B cell (primary cell): ENCODE results near the gene TANC1. TPM values are rescaled to one million over a fixed set of nuclear protein-coding genes. Genes with fewer than 3 reads are reported as not detected.

Experiments
- ATAC-seq: fragments of 200-7000 bp; cut with Tn5 transposase; one replicate; pipeline ENCODE4 v1.10.0; 2021; ENCODE audit warnings: low read depth, mild to moderate bottlenecking, moderate number of reproducible peaks, moderate library complexity
- CTCF ChIA-PET: fragments of 350-600 bp; sonication (Branson Sonifier 250); formaldehyde crosslinking; loops from one replicate; lab custom pipeline; 2021; ENCODE audit warnings: antibody characterized with exemption, inconsistent platforms; lab: Charles Lee
- POLR2A ChIA-PET: fragments of 350-600 bp; sonication (Branson Sonifier 250); formaldehyde crosslinking; loops from one replicate; lab custom pipeline; 2021; ENCODE audit warnings: antibody characterized with exemption; lab: Charles Lee
- DNase-seq: peaks from one replicate; pipeline ENCODE4 v3.0.0; 2013
- H2AFZ ChIP-seq: 2 replicates; pipeline ENCODE4 v1.6.1; 2012; ENCODE audit warnings: mild to moderate bottlenecking, low read depth, low read length; ENCODE audit not compliant: insufficient read depth, poor library complexity, severe bottlenecking
- H3K27ac ChIP-seq, 2 donors: 1 replicate in 1 of 2; 2 replicates in 1 of 2; pipeline ENCODE4 v1.5.1; 2012 to 2013; ENCODE audit warnings: low read length in 2 of 2, mild to moderate bottlenecking in 2 of 2, moderate library complexity in 1 of 2
- H3K27me3 ChIP-seq, 4 experiments: fragments of 200-600 bp in 1 of 4; sonication (generic) in 1 of 4; replicated peaks in 1 of 4; 1 replicate in 2 of 4; 2 replicates in 2 of 4; pipeline versions ENCODE4 v1.6.1 to v1.7.0; 2013 to 2016; ENCODE audit warnings: low read length in 3 of 4, mild to moderate bottlenecking in 2 of 4, mixed read lengths in 1 of 4, moderate library complexity in 1 of 4; ENCODE audit not compliant: insufficient read depth in 4 of 4, control insufficient read depth in 3 of 4; ENCODE audit errors: control extremely low read depth in 1 of 4
- H3K36me3 ChIP-seq, 2 experiments: replicated peaks in 1 of 2; 1 replicate in 1 of 2; 2 replicates in 1 of 2; pipeline versions ENCODE4 v1.6.1 to v1.7.1; 2013; ENCODE audit warnings: low read length in 1 of 2; ENCODE audit not compliant: insufficient read depth in 2 of 2, control insufficient read depth in 1 of 2; ENCODE audit errors: control extremely low read depth in 1 of 2, extremely low read depth in 1 of 2
- H3K4me1 ChIP-seq, 2 donors: fragments of 200-600 bp in 1 of 2; sonication (generic) in 1 of 2; 1 replicate in 1 of 2; 2 replicates in 1 of 2; pipeline versions ENCODE4 v1.5.1 to v1.6.1; 2013 to 2017; ENCODE audit warnings: low read length in 2 of 2; ENCODE audit not compliant: control insufficient read depth in 2 of 2, insufficient read depth in 2 of 2
- H3K4me2 ChIP-seq: replicated peaks from 2 replicates; pipeline ENCODE3; 2012; ENCODE audit warnings: mild to moderate bottlenecking, low read depth, low read length; ENCODE audit not compliant: poor library complexity, severe bottlenecking
- H3K4me3 ChIP-seq, 5 experiments: fragments of 200-600 bp in 1 of 5; sonication (generic) in 1 of 5; 1 replicate in 3 of 5; 2 replicates in 2 of 5; pipeline versions ENCODE4 v1.5.1 to v1.7.0; 2011 to 2016; ENCODE audit warnings: low read length in 4 of 5, mild to moderate bottlenecking in 4 of 5, low read depth in 2 of 5, control low read depth in 1 of 5, moderate library complexity in 1 of 5; ENCODE audit not compliant: insufficient read depth in 1 of 5; ENCODE audit errors: control extremely low read depth in 1 of 5, extremely low read depth in 1 of 5
- H3K79me2 ChIP-seq: fragments of 200-600 bp; sonication (generic); one replicate; pipeline ENCODE4 v1.6.0; 2016; ENCODE audit warnings: low read length; ENCODE audit not compliant: control insufficient read depth, insufficient read depth
- H3K9ac ChIP-seq: fragments of 200-600 bp; sonication (generic); 2 replicates; pipeline ENCODE4 v1.6.1; 2017; ENCODE audit warnings: mild to moderate bottlenecking, low read length, moderate library complexity
- H3K9me3 ChIP-seq, 3 donors: one replicate each; pipeline versions ENCODE4 v1.6.1 to v1.7.1; 2013; ENCODE audit warnings: low read length in 2 of 3; ENCODE audit not compliant: control insufficient read depth in 2 of 3, insufficient read depth in 1 of 3; ENCODE audit errors: control extremely low read depth in 1 of 3
- H4K20me1 ChIP-seq: 2 replicates; pipeline ENCODE4 v1.6.0; 2012; ENCODE audit warnings: mild to moderate bottlenecking, low read length; ENCODE audit not compliant: insufficient read depth, control insufficient read depth, poor library complexity, severe bottlenecking
- H3K27ac Mint-ChIP-seq: one replicate; pipeline ENCODE4 v1.8.0; 2021; ENCODE audit warnings: mixed read lengths
- H3K27me3 Mint-ChIP-seq: one replicate; pipeline ENCODE4 v1.8.0; 2021; ENCODE audit warnings: mixed read lengths
- H3K4me1 Mint-ChIP-seq: one replicate; pipeline ENCODE4 v1.8.0; 2021; ENCODE audit warnings: mixed read lengths
- H3K4me3 Mint-ChIP-seq: one replicate; pipeline ENCODE4 v1.8.0; 2021; ENCODE audit warnings: mixed read lengths
- H3K9me3 Mint-ChIP-seq: one replicate; pipeline ENCODE4 v1.8.0; 2022; ENCODE audit warnings: mixed read lengths; ENCODE audit not compliant: insufficient read depth
- EZH2 ChIP-seq: IDR thresholded peaks from 2 replicates; pipeline ENCODE4 v1.6.1; 2012; ENCODE audit warnings: borderline replicate concordance, low read depth, mild to moderate bottlenecking, moderate library complexity, low read length; ENCODE audit not compliant: insufficient read depth, poor library complexity, severe bottlenecking
- WGBS: methylation state at CpG from one replicate; pipeline ENCODE4 v1.1.5; 2013; ENCODE audit warnings: missing lambda C conversion rate; ENCODE audit not compliant: insufficient coverage; 5-methylcytosine and 5-hydroxymethylcytosine counted together
- intact Hi-C: fragments of 100-400 bp; cut with micrococcal nuclease; formaldehyde crosslinking; loops from one replicate; pipeline ENCODE4 v1.10.0; 2022
- polyA plus RNA-seq: library from polyadenylated mRNA; depleted of rRNA; stranded (reverse); fragments of >200 nt; gene quantifications from 2 replicates; pipeline ENCODE4 v1.2.3, GENCODE V29; 2012
- total RNA-seq, 2 donors: library from RNA; stranded (reverse); fragments of 120-200 nt in 1 of 2; gene quantifications; 1 replicate in 1 of 2; 2 replicates in 1 of 2; pipeline versions ENCODE4 v1.2.3 to v1.2.4, GENCODE V29; 2013 to 2022

The TANC1 gene
- total and polyA plus RNA-seq, 2 donors (not counting 1 experiment from before 2014, with no cell fraction given): 0.13 TPM; not detected in 1

GRCh38 chr2:159069229-159069628, 100.8 kb downstream of the TANC1 start:
- Histone ChIP-seq H3K9ac (no peak overlapping the region), H3K9me3 (no peaks in the 10 kb centered on the region), H3K79me2 (no peaks in the 10 kb centered on the region), H2AFZ (no peak overlapping the region), H3K36me3 (no peaks in the 10 kb centered on the region), H3K4me2 (no peak overlapping the region), H3K27me3 (no peaks in the 10 kb centered on the region), H4K20me1 (no peaks in the 10 kb centered on the region), H3K27ac (no peak overlapping the region), H3K4me1 (peaks cover 0 to 6% of the 10 kb centered on the region in 2 donors), H3K4me3 (no peak overlapping the region)
- CTCF ChIA-PET: no interaction called here
- Mint-ChIP-seq H3K4me3 (no peak overlapping the region), H3K9me3 (no peaks in the 10 kb centered on the region), H3K4me1 (peaks cover 7% of the 10 kb centered on the region), H3K27ac (no peak overlapping the region), H3K27me3 (no peaks in the 10 kb centered on the region)
- intact Hi-C loops: no loop called here
- no peak for DNase-seq
- WGBS: no CpG with 5 or more reads among the region's 2 CpGs
- POLR2A ChIA-PET: no interaction called here
- no peak for TF ChIP-seq EZH2
- ATAC-seq: no peak

DNA sequence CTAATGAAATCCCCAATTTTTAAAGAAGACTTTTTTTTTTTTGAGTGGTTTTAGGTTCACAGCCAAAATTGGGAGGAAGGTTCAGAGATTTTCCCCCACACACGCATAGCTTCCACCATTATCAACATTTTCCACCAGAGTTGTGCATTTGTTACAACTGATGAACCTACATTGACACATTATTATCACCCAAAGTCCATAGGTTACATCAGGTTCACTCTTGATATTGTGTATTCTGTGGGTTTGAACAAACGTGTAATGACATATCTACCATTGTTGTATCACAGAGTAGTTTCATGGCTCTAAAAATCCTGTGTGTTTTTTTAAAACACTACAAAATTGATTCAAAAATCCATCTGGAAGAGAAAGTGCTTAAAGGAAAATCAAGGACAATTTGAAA, 101.8 kb downstream of the TANC1 start:
- no peak for TF ChIP-seq EZH2
- H3K79me2 ChIP-seq: no peaks in the 10 kb centered on the region
- CTCF ChIA-PET: interaction anchor here (0.7 kb wide), 1 partner anchor 14 kb away, joined by 3 read pairs; no protein-coding TSS in a partner anchor
- Mint-ChIP-seq H3K9me3 (no peaks in the 10 kb centered on the region), H3K27ac (no peak overlapping the region), H3K4me1 (peaks cover 7% of the 10 kb centered on the region), H3K27me3 (no peaks in the 10 kb centered on the region), H3K4me3 (no peak overlapping the region)
- POLR2A ChIA-PET: no interaction called here
- no peak overlapping the region for H3K4me3 ChIP-seq
- H2AFZ ChIP-seq: no peak overlapping the region
- H3K27me3 ChIP-seq: no peaks in the 10 kb centered on the region
- no CpG with 5 or more reads among the region's 2 CpGs for WGBS
- H4K20me1 ChIP-seq: no peaks in the 10 kb centered on the region
- H3K4me1 ChIP-seq: peaks cover 0 to 6% of the 10 kb centered on the region in 2 donors
- no peaks in the 10 kb centered on the region for H3K9me3 ChIP-seq
- no peak for DNase-seq
- ATAC-seq: no peak
- H3K27ac ChIP-seq: no peak overlapping the region
- no peak overlapping the region for H3K9ac ChIP-seq
- no peaks in the 10 kb centered on the region for H3K36me3 ChIP-seq
- no peak overlapping the region for H3K4me2 ChIP-seq
- intact Hi-C loops: no loop called here
